Measurements from ENCODE around the gene TRAPPC6A. TPM values are rescaled to one million over a fixed set of nuclear protein-coding genes. Genes with fewer than 3 reads are reported as not detected.

TRAPPC6A gene
- total RNA-seq, 1 donor from 2014 or later = 17.2 TPM

DNA sequence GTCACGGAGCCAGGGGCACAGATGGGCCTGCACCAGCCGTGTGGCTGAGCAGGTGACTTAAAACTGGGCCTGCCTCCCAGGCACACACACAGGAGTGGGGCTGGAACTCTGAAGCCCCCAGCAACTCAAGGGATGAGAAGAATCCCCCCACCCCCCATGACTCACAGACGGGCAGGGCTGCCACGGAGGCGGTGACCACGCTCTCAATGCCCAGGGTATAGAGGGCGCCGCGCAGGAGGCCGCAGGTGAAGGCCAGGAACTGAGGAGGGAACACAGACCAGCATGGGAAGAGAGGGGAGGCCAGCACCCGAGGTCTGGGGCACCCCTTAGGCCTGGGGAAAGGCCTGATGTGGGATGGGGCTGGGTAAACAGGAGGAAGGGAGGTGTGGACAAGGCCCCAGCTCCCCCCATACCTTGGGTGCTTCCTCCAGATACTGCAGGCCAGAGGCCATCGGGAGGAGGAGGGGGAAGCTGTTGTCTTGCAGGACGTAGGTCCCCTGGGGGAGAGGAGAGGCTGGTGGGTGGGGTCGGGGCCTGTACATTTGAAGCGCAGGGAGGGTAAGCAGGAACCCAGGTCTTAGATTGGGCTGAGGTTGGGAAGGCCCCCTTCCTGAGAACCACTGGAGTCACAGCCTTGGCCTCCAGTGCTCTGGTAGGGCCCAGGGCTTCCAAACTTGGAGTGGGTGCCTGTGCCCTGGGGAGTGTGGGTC, 14.1 kb downstream of the TRAPPC6A start:
- no peak for DNase-seq (ENCODE audit: low read depth, low spot score)

DNA sequence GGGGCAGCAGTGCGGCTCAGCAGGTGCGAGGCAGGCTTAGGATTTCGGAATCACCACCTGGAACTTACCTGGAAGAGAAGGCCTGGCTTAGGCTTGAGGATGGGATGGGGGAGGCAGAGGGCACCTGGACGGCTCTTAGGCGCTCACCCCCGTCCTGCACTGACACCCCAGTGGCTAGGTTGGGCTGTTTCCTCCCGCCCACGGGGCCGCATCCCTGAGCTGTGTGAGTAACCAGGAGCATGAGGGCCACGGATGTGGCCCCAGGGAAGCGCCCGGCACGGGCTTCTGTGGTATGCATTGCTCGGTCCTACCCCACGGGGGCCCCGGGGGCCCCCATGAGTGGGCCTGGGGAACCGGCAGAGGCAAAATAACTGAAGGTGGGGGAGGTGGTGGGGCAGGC, 14.9 kb downstream of the TRAPPC6A start:
- DNase-seq (ENCODE audit: low read depth, low spot score) = no peak

DNA sequence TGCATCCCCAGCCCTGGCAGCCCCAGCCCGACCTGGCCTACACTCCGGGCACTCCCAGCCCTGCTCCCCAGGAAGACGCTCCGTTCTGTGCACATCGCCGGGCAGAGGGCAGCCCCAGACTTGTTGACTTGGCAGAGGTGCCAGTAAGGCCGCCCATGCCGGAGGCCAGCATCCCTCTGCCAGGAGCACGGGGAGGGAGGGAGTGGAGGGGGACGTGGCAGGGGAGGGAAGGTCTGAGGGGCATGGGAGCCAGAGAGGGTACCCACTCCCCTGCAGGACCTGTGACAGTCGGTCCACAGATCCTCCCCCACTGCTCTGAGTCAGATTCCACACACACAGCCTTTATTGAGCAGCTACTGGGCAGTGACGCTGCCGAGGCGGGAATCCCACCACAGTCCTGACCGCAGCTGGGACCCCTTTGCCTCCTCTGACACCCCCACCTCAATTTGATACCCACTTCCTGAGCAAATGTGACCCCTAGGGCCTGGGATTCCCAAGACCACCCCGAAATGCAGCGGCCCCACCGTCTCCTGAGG, 15.4 kb downstream of the TRAPPC6A start:
- DNase-seq (ENCODE audit: low read depth, low spot score) = no peak

DNA sequence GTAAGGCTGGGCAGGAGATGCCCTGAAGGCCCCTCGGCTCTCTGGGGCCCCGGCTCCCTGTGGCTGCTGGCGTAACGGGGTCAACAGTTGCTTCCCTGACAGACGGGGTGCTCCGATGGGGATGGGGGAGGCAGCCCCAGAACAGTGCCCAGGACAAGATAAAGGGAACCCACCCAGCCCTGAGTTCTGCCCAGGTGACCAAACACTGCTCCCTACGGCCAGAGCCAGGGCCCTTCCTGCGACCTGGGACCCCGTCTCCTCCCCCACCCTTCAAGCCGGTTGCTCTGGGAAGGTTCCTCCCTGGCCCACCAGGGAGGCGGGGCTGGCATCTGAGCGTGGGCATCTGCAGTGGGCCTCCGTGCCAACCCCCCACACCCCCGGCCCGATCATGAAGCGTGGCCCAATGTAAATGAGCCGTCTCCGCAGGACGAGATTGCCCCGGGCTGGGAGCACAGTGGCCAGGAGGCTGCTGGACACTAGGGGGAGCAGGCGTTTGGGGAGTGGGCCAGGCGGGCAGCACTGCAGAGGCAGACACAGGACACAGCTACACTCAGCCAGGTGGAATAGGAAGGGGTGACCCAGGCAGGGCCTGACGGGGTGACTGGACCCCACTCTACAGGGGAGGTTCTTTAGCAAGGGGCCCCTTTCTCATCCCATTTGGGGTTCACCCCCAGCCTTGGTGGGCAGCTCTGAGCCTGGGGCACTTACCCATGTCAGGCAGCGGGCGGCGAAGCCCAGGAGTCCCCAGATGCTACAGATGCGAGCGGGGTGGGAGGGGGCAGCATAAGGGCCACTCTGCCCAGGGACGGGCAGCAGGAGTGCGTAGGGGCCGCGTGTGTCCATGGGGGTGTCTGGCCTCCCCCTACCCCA, 16.1 kb downstream of the TRAPPC6A start:
- no peak for DNase-seq (ENCODE audit: low read depth, low spot score)

DNA sequence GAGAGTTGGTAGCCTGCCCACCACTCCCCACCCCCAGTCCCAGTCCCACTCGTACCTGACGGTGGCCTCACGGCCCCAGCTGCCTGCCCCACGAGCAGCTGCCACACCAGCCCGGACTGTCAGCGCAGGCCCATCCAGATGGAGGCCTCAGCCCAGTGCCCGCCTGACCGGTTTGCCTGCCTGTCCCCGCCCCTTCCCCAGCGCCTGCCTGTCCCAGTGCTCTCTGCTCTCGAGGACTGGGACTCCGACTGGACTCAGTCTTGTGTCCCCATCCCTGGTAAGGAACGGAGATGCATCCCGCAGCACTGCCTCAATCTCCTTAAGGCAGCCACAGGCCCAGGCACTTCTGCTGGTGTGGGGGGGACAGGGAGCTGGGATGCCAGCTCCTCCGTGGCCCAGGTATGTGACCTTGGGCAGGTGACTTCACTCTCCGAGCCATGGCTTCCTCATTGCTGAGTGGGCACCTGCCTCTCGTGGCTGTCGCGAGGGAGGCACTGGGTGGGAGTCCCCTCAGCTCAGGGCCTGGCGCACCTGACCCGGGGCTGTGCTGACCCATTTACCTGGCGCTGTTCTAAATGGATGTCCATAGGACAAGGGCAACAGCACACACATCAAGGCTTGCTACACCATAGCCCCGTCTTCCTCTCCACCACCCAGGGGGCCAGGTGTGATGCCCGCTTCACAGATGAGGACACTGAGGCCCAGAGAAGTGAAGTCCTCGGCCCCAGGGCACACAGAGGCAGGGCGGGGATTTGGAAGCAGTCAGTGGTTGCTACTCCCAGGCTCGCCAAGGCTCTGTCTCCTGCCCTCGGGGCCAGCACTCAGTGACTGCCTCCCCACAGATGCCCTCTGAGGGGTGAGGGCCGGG, 16.9 kb downstream of the TRAPPC6A start, which contains the start of gene NKPD1:
NKPD1 (minus strand) TSS at position 113 of the 868 bp plus-strand sequence. CDS start 832 bp downstream, outside the sequence.
- no peak for DNase-seq (ENCODE audit: low read depth, low spot score)

DNA sequence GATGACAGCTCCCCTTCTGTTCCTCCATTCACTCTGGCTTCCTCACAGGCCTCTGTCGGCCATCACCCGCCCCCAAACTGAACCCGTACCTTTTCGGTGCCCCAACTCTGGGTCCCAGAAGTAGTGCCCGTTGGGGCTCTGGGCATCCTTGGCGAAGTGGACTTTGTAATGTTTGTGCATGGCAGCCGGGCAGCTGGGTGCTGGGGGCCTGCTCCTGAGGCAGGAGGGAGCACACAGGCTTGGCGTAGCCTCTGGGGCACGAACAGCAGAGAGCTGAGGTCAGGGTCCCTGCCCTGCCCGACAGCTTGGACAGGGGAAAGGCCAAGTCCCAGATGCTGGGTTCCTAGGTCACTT, 18.1 kb downstream of the TRAPPC6A start:
- no peak for DNase-seq (ENCODE audit: low read depth, low spot score)

DNA sequence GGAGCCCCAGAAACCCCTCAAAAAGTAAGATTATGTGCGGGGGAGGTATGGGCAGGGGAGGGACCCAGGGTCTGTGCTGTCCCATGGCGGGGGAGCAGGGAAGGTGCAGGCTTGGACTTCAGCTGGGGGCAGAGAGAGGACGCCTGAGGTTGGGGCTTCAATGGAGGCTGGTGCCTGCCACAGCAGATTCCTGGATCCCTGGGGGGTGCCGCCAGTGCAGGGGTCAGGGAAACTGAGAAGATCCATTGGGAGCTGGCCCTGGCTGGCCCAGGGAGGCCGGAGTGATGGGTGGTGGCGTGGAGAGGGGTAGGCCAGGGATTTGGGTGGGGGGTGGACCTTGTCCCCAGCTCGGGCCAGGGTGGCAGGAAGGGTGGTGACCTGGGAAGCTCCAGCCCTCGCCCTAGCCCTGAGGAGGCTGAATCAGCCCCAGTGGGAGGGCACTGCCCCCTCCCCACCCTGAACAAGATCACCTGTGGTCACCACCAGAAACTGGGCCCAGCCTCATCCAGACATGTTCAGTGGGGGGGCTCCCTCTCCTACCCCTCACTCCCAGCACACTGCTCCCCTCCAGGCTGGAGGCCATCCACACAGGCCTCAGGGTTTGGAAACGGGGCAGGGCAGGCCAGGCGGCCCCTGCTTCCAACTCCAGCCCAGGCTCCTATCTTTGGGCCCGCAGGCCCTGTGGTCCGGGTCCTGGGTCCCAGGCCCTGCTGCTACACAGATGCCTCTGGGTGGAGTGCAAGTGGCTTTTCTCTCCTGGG, 18.6 kb downstream of the TRAPPC6A start:
- no peak for DNase-seq (ENCODE audit: low read depth, low spot score)

DNA sequence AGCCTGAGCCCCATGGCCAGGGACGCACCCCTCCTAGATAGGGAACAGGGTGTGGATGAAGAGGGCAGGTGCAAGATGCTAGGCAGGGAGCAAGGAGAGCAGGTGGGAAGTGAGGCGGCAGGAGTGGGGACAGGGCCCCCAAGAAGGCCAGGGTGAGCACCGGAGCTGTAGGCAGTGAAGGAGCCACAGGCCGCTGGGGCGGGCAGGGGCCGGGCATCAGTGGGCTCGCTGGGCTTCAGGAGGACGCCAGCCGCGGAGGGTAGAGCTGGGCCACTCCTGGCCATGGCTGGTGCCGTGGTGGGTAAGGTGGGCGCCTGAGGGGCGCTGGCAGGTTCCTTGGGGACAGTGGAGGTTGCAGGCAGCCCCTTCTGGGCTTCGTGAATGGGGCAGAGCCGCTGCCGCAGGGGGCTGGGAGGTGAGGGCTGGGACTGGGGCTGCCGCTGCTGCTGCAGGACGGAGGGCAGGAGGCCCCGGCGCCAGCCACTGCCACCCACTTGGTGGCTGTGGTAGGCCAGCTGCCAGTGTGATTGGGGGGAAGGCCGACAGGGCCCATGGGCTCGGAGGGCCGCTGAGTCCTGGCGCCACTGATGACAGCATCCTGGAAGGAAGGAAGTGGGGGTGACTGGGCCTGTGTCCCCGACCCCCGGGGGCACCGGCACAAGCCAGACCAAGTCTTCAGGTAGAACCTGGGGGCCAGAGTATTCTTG, 19.4 kb downstream of the TRAPPC6A start:
- no peak for DNase-seq (ENCODE audit: low read depth, low spot score)

DNA sequence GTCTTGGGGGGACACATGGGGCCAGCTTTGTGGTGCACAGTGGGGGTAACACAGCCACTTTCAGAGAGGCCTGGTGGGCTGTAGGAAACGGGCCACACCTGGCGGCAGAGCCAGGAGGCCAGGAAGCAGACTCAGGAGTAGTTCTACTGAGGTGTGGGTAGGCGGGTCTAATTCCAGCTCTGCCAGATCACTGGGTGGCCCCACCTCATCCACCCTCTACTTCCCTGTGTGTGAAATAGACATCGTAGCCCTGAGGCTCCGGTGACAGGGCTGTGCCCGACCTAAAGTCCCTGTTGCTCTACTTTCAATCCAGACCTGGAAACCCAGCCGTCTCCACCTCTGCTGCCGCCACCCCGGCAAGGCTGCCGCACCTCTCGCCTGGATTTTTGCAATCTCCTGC, 21.3 kb downstream of the TRAPPC6A start:
- DNase-seq (ENCODE audit: low read depth, low spot score) = no peak

DNA sequence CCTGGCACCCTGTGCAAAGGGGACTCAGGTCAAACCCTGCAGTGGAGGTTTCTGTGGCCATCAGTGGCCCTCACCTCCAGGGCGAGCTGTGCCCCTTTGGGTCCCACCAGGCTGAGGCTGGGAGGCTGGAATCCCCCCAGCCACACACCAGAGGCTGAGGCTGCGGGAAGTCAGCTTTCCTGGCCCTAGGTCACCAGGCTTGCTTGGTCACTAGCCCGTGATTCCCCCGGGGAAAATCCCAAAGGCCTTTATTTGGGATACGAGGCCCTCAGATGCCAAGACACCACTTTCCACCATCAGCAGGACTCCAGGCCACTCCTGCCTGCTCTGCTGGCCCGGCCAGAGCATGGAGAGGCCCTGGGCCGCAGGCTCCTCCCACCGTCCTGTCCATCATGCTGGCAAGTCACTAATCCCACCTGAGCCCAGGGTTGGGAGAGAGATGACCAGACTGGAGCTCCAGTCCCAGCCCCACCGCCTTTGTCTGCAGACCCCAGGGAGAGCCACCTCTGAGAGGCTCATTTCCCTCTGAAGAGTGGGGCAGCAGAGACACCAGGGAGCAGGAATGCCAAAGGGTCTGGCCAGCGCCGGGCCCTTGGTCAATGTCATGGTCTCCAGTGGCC, 21.9 kb downstream of the TRAPPC6A start:
- DNase-seq (ENCODE audit: low read depth, low spot score) = no peak

DNA sequence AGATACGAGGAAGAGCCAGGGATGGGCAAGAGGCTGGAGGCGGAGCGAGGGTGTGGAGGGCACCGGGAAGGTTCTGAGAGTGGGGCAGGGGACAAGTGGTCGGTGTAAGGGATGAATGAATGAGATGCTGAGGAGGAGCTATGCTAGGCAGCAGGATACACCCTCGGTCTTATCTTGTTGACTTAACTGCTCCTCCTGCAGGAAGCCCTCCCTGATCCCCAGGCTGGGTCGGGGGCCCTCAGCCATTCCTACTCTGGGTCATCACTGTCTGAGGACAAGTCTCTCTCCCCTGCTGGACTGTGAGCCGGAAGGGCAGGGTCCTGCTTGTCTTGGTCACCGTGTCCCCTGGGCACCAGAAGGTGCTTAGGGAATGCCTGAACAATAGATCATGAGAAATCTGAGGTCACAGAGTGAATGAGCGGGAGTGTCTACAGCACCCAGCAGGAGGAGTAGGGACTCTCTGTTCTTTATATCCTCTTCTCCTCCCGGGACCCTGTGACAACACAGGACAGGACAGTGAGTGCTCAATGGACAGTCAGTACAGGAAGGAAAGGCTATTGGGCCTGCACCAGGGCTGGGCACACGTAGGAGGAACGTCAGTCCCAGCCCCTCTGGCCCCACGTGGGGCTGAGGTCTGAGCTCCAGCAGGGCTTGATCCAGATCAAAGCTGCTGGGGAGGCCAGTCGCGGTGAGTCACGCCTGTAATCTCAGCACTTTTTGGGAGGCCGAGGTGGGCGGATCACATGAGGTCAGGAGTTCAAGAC, 23.8 kb downstream of the TRAPPC6A start:
- no peak for DNase-seq (ENCODE audit: low read depth, low spot score)

DNA sequence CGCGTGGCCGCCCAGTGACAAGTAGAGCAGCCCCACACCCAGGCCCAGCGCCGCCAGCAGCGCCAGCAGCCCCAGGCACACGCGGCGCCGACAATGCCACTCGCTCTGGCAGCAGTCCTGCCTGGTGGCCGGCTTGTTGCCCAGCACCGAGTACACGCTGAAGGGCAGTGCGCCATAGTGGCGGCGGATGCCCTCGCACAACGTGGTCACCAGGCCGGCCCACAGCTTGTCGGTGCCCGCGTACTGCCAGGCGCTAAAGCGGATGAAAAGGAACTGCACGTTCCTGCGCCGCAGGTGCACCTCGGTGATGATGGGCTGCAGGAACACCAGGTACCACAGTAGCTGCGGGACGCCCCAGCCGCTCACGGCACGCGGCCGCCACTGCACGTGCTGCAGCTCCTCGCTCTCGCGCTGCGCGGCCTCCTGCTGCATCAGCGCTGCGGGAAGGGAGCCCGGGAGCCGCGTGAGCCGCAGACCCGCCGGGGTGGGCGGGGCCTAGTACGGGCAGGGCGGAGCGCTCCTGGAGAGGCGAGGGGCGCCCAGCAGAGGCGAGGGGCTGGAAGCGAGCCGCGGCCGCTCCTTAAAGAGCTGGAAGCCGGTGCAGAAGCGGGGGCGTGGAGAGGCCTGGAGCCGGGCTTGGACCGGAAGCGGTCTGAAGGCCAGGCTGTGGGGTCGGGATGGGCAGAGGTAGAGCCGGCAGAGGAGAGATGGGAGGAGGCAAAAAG, 24.5 kb downstream of the TRAPPC6A start:
- DNase-seq (ENCODE audit: low read depth, low spot score) = no peak

DNA sequence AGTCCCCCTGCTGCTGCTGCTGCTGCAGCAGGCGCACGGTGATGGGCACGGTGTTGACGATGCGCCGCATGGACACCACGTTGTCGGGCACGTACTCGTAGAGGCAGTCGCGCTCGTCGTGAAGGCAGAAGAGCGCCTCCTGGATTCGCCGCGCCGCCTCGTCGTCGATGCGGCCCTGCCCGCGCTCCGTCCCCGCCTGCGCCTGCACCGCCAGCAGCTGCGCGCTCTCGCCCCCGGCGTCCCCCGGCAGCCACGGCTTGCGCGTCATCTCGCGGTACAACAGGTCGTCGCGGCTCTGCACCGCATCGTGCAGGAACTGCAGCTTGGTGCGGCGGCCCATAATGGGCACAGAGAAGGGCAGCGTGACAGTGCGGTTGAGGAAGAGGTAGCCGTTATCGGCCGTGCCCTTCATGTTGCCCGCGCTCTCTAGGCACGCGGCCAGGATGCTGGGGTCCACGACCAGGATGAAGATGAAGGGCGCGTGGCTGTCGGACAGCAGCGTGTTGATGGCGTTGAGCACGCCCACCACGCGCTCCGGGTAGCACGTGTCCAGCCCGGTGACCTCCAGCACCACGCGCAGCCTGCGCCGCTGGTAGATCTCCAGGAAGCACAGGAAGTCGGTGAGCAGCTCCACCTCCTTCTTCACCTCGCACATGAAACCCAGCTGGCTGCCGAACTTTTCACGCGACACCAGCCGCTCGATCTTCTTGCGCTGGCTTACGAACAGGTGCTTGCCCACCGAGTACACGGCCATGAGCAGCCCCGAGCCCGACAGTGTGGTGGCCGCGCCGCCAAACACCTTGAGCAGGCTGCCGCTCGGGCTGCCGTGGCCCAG, 25.3 kb downstream of the TRAPPC6A start:
- no peak for DNase-seq (ENCODE audit: low read depth, low spot score)

DNA sequence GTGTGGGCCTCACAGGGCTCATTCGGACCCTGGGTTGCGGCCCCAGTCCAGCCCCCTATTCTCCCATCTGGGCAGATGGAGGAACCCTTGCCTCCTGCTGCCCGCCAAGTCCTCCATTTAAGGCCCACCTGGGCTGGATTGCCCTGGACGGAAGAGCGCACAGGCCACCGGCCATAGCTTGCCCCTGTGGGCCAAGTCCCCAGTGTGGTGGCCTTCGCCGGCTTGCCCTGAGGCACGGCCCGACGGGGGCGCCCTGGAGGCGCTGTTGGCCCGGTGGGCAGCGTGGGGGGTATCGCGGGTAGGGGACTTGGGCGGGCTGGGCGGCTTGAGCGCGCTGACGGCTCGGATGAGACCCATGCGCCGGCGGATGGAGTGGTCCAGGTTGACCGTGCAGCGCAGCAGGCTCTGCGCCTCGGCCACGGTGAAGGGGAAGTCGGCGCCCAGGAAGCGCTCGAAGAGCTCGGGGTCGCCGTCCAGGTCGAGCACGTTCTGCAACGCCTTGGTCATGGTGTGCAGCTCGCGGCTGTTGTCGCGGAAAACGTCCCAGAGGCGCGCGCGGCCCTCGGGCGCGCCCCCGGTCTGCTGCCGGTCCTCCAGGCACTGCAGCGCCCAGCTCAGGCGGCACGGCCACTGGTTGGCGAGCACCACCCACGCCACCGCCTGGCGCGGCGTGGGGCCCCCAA, 26.1 kb downstream of the TRAPPC6A start:
- no peak for DNase-seq (ENCODE audit: low read depth, low spot score)

DNA sequence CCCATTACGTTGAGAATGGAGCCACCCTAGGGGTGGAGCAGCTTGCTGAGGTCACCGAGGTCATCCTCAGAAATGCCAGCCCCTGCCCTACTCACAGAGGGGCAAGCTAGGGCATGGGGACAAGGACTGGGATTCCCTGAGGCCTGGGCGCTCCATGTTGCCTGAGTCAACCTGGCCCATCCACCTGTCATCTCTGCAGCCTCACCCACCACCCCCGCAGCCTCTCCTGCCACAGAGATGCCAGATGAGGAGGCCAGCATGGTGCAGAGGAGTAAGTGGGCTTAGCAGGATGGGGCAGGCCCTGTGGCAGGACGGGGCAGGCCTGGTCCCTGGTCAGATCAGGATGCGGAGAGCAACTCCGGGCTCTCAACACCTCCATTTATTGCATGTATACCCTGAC, 26.7 kb downstream of the TRAPPC6A start:
- no peak for DNase-seq (ENCODE audit: low read depth, low spot score)

DNA sequence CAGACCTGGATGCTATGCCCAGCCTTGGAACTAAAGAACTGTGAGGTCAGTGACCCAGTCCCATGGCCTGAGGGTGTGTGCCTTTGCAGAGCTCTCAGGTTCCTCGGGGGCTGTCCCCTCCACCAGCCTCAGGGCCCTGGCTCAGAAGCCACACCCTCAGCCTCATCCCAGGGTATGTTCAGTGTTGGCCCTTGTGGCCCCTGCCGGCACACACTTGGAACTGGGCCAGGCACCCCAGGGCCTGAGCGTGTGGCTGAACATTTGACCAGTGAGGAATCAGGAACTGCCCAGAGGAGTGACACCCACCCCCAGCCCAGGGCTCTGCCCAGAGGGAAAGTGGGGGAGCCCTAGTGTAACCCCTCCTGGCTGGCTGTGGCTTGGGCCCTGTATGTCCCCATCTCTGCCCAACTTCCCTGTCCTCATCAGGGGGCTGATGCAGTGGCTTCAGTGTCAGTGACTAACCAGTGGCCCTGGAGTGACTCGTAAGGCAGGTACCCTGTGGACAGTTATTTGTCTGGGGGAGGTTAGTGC, 27.2 kb downstream of the TRAPPC6A start:
- no peak for DNase-seq (ENCODE audit: low read depth, low spot score)

DNA sequence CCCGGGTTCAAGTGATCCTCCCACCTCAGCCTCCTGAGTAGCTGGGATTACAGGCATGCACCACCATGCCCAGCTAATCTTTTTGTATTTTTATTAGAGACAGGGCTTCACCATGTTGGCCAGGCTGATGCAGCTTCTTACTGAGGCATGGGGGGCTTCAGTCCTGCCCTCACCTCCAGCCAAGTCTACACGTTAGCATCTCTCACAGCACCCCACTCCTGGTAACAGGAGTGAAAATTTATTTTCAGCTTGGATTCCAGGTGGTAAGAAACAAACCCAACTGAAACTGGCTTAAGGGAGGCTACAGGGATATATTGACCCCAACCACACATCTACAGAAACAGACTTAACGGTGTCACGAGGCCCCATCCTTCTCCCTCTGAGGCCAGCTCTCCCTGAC, 27.9 kb downstream of the TRAPPC6A start:
- DNase-seq (ENCODE audit: low read depth, low spot score) = no peak
